NCI-H460 (cell line): Measurements from ENCODE around the gene RCOR2. TPM values are rescaled to one million over a fixed set of nuclear protein-coding genes. Genes with fewer than 3 reads are reported as not detected.

ENCODE experiments used
- DNase-seq: peaks from one replicate; pipeline ENCODE4 v3.0.0-alpha.2; 2016; ENCODE audit warnings: low read depth; ENCODE audit errors: extremely low read depth
- total RNA-seq: library from RNA; depleted of rRNA; stranded (reverse); fragments of >200 nt; shearing (Covaris generic); gene quantifications from 2 replicates; pipeline ENCODE4 v1.2.3, GENCODE V29; 2014

The RCOR2 gene
- total RNA-seq, 1 experiment from 2014 or later = 4.5 TPM

- no peak for DNase-seq
These were observed 8.1 kb downstream of the RCOR2 start for GRCh38 chr11:63908631-63909401.

- DNase-seq = no peak
These were observed 9.0 kb downstream of the RCOR2 start for GRCh38 chr11:63907808-63908530.

- no peak for DNase-seq
These were observed 9.9 kb downstream of the RCOR2 start for GRCh38 chr11:63907063-63907462.

GRCh38 chr11:63906585-63906984, 10.4 kb downstream of the RCOR2 start:
- no peak for DNase-seq

GRCh38 chr11:63906087-63906486, 10.9 kb downstream of the RCOR2 start:
- DNase-seq = no peak

GRCh38 chr11:63905179-63905578, 11.8 kb downstream of the RCOR2 start:
- no peak for DNase-seq

- DNase-seq = no peak
These were observed 12.2 kb downstream of the RCOR2 start for GRCh38 chr11:63904743-63905142.

- no peak for DNase-seq
These were observed 13.1 kb downstream of the RCOR2 start for GRCh38 chr11:63903884-63904283.

- no peak for DNase-seq
These were observed 15.3 kb downstream of the RCOR2 start for GRCh38 chr11:63901660-63902059.

- no peak for DNase-seq
These were observed 19.4 kb downstream of the RCOR2 start for GRCh38 chr11:63897459-63898146.

GRCh38 chr11:63896071-63896470, 20.9 kb downstream of the RCOR2 start:
- DNase-seq = no peak

- no peak for DNase-seq
These were observed 23.6 kb downstream of the RCOR2 start for GRCh38 chr11:63893355-63893754.

GRCh38 chr11:63892228-63892627, 24.7 kb downstream of the RCOR2 start:
- no peak for DNase-seq

- DNase-seq = no peak
These were observed 26.6 kb downstream of the RCOR2 start for GRCh38 chr11:63890368-63890767.

- no peak for DNase-seq
These were observed 27.6 kb downstream of the RCOR2 start for GRCh38 chr11:63889344-63889743.

GRCh38 chr11:63888170-63889086, 28.5 kb downstream of the RCOR2 start:
- DNase-seq = no peak

GRCh38 chr11:63887386-63887999, 29.5 kb downstream of the RCOR2 start:
- no peak for DNase-seq

GRCh38 chr11:63884196-63884932, 32.6 kb downstream of the RCOR2 start:
- no peak for DNase-seq

- no peak for DNase-seq
These were observed 33.2 kb downstream of the RCOR2 start for GRCh38 chr11:63883791-63884190.
